Activated naive CD4-positive, alpha-beta T cell treated with anti-CD3 and anti-CD28 coated beads, Interleukin-2, amount 50 U/mL, for 72 hours (primary cell): ENCODE results near the gene CSKMT. TPM values are rescaled to one million over a fixed set of nuclear protein-coding genes. Genes with fewer than 3 reads are reported as not detected.
"Not testable (repeated sequence)": the region's sequence is repeated elsewhere in the genome, so short reads cannot be mapped to it uniquely, and the experiment has no call there.

Source experiments
- ATAC-seq, 2 donors: fragments of 150-1000 bp; cut with Tn5 transposase; 2 replicates each; pipeline ENCODE4 v1.10.0; 2021; ENCODE audit warnings: mild to moderate bottlenecking in 2 of 2, moderate library complexity in 2 of 2
- DNase-seq, 2 donors: peaks; one replicate each; pipeline ENCODE4 v3.0.0; 2021 to 2022; ENCODE audit warnings: low spot score in 2 of 2
- H3K27ac Mint-ChIP-seq, 2 donors: one replicate each; pipeline ENCODE4 v1.8.0; 2022; ENCODE audit warnings: mild to moderate bottlenecking in 2 of 2, mixed read lengths in 2 of 2
- H3K36me3 Mint-ChIP-seq, 2 donors: one replicate each; pipeline ENCODE4 v1.8.0; 2022; ENCODE audit warnings: mixed read lengths in 2 of 2
- H3K9me3 Mint-ChIP-seq, 2 donors: one replicate each; pipeline ENCODE4 v1.8.0; 2022; ENCODE audit warnings: mixed read lengths in 2 of 2
- total RNA-seq, 2 donors: library from RNA; stranded (reverse); gene quantifications; one replicate each; pipeline ENCODE4 v1.2.3, GENCODE V29; 2022

The CSKMT gene
- total RNA-seq, 2 donors from 2014 or later: 20.7 to 34.4 TPM

DNA sequence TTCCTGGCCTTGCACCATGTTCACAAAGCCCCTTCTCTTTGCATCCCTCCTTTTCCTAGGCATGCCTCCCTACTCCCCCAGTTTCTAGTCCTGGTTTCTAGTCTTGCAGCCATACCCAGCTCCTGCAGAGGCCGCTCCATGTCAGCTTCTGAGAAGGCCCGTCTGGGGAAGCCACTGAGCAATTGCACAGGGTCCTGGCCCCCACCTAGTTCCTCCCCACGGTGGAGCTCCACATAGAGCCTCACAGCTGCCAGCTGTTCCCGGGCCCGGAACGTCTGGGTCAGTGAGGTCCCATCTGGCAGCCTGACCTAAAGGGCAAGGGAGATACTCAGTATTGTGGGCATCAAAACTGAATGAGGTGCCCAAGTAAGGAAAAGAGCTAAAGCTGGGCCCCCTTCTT is 11.6 kb downstream of the CSKMT start:
- ATAC-seq: no peak
- Mint-ChIP-seq H3K27ac (peak overlapping the region; percentile 77 to 91), H3K36me3 (peaks cover 22 to 26% of the 10 kb centered on the region in 2 donors), H3K9me3 (no peaks in the 10 kb centered on the region)
- DNase-seq: no peak

- Mint-ChIP-seq H3K36me3 (peaks cover 17 to 21% of the 10 kb centered on the region in 2 donors), H3K27ac (peak overlapping the region; percentile 77 to 91), H3K9me3 (no peaks in the 10 kb centered on the region)
- DNase-seq: no peak
- ATAC-seq: no peak
Observed at GRCh38 chr11:62677156-62677555, 12.0 kb downstream of the CSKMT start.

DNA sequence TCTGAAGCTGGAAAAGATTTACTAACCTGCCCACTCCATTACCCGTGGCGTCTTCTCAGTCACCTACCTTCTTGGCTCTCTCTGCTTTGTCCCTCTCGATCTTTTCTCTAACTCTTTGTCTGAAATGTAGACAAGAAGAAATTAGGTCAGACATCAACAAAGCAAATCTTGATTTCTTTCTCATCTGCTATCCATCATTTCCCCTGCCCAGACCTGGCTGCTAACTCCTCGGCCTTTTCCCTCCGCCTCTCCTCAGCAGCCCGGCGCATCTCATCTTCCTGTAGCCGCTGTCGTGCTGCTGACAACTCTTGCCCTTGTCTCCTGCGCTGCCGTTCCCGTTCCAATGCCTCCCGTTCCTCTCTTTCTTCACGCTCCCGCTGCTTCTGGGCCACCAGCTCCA is 12.6 kb downstream of the CSKMT start:
- Mint-ChIP-seq H3K27ac (peak overlapping the region; percentile 91), H3K9me3 (no peaks in the 10 kb centered on the region), H3K36me3 (peaks cover 15 to 19% of the 10 kb centered on the region in 2 donors)
- ATAC-seq: no peak
- no peak for DNase-seq

- Mint-ChIP-seq H3K36me3 (peaks cover 15 to 19% of the 10 kb centered on the region in 2 donors), H3K9me3 (no peaks in the 10 kb centered on the region), H3K27ac (peak overlapping the region; percentile 91 to 97)
- DNase-seq (no peak), ATAC-seq (no peak)
Observed at GRCh38 chr11:62678433-62678769, 13.3 kb downstream of the CSKMT start.

DNA sequence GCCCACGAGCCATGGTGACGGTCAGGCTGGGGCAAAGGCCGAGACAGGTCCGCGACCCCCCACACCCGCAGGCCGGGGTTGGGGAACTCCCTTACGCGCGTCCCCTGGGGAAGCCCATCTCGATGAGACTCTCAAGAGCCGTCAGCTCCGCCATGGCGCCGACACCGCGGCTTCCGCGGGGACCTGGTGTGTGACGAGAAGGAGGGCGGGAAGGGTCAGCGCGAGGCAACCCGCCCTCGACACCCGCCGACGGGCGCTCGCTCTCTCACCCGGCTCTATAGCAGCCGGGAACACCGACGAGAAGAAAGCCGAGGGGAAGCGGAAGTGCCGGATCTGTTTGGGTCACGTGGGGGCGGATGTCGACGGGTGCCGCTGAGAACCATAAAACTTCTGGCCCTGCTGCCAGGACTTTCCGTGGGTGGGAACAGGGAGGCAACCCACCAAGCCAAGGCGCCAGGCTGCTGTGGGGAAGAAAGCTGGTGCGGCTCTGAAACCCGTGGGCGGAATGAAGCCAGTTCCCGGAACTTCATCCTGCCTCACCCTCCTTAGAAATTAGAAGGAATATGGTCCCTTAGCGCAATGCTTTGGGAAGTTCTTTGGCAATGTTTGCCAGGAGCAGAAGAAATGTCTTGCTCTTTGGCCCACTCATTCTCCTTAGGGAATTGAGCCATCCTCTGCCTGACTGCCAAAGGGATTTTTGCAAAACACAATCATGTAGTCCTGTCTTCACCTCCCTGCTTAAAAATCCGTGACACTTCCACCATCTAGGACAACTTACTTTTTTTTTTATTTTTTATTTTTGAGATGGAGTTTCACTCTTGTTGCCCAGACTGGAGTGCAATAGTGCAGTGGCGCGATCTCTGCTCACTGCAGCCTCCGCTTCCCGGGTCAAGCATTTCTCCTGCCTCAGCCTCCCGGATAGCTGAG is 13.9 kb downstream of the CSKMT start, which contains the start of gene UBXN1:
UBXN1 (minus strand) TSS at position 304 of the 927 bp plus-strand sequence; CDS start at position 154, 150 bp downstream.
- Mint-ChIP-seq H3K36me3 (peaks cover 15 to 19% of the 10 kb centered on the region in 2 donors), H3K27ac (peak within 1 kb of the TSS; percentile 91 to 97)
- peak; percentile 89 to 91 for ATAC-seq

DNA sequence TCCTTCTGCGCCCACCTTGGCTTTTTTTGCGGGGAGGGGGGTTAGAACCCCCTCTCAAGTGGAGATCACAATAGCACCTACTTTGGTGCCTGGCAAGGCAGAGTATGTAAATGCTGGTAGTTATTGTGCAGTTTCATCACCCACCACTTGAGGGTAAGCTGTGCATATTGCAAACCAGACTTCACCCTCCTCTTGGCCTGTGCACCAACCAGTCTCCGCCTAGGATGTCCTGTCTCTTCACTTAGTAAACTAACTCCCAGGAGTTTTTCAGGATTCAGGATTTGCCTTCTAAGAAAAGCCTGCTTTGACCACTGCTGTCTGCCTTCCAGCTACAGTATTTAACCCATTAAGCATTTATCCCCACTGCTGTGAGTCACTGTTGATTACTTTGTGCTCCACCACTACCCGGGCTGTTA is 15.7 kb downstream of the CSKMT start:
- Mint-ChIP-seq H3K36me3 (peaks cover 5 to 19% of the 10 kb centered on the region in 2 donors), H3K9me3 (no peaks in the 10 kb centered on the region), H3K27ac (no peak overlapping the region)
- peak; percentile 74 to 78 for ATAC-seq
- DNase-seq: peak in 1 of 2 donors; percentile 45

More for the DNA sequence above, 13.9 kb downstream of the CSKMT start, which contains the start of gene UBXN1:
- H3K9me3 Mint-ChIP-seq: no peaks in the 10 kb centered on the region
- DNase-seq: peak; percentile 82 to 85

DNA sequence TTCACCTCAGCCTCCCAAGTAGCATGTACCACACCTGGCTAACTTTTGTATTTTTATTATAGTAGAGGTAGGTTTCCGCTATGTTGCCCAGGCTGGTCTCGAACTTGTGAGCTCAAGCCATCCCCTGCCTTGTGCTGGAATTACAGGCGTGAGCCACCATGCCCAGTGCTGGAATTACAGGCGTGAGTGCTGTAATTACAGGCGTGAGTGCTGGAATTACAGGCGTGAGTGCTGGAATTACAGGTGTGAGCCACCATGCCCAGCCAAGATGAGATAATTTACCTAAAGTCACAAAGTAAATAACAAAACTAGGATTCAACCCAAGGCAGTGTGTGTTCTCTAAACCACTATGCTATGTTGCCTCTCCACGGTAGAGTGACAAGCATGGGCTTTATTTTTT is 17.4 kb downstream of the CSKMT start:
- Mint-ChIP-seq H3K9me3 (no peaks in the 10 kb centered on the region), H3K27ac (no peak overlapping the region), H3K36me3 (peaks cover 5 to 11% of the 10 kb centered on the region in 2 donors)
- ATAC-seq: no peak
- no peak for DNase-seq

- H3K27ac Mint-ChIP-seq: no peak overlapping the region
- peaks cover 0 to 8% of the 10 kb centered on the region in 2 donors for H3K36me3 Mint-ChIP-seq
- DNase-seq (no peak), ATAC-seq (peak; percentile 18)
- no peaks in the 10 kb centered on the region for H3K9me3 Mint-ChIP-seq
Observed at GRCh38 chr11:62687508-62688396, 22.6 kb downstream of the CSKMT start.

- no peak for ATAC-seq
- Mint-ChIP-seq H3K27ac (no peak overlapping the region), H3K36me3 (peaks cover 0 to 12% of the 10 kb centered on the region in 2 donors), H3K9me3 (no peaks in the 10 kb centered on the region)
- no peak for DNase-seq
Observed at GRCh38 chr11:62688491-62688890, 23.4 kb downstream of the CSKMT start.

DNA sequence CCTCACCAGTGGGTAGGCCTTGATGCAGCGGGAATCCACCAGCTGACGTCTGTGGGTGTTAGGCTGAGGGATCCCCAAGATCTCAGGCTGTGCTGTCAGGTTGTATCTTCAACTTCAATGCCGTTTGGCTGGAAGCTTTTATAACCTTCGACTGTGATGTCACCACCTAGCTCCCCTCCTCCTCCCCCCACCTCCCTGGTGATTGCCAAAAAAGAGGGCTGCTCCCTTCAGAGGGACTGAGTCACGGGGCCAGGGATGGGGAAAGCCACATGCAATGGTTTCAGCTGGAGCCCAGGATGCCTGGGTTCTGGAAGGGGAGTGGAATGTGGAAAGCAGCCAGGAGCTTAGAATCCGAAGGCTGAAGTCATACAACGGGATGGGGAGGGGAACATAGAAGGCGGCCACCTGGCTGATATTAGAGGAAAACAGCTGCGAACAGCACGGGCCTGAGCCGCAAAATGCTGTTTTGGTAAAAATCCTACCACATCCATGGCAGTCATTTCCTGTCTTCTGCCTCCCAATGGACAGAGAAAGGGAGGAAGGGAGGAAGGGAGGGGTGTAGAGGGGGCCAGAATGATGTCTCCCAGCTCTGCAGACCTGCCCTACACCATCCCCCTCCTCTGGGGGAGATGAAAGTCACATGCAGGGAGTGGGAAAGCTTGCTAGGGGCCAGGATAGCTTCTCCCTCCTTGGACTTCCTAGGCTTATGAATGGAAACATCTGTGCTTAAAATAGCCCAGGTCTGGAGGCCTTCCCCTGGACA is 24.5 kb downstream of the CSKMT start, which contains the start of gene LRRN4CL:
LRRN4CL (minus strand) TSS at position 110 of the 763 bp plus-strand sequence. CDS start 1,022 bp downstream, outside the sequence.
- ATAC-seq: peak in 1 of 2 donors; percentile 7
- no peak within 1 kb of the TSS for H3K27ac Mint-ChIP-seq
- H3K9me3 Mint-ChIP-seq: no peaks in the 10 kb centered on the region
- no peak for DNase-seq
- H3K36me3 Mint-ChIP-seq: peaks cover 3 to 15% of the 10 kb centered on the region in 2 donors

GRCh38 chr11:62693624-62694023 is 28.5 kb downstream of the CSKMT start:
- not testable (repeated sequence) for ATAC-seq, H3K9me3 Mint-ChIP-seq, DNase-seq, H3K27ac Mint-ChIP-seq
- peaks cover 6 to 18% of the 10 kb centered on the region in 2 donors for H3K36me3 Mint-ChIP-seq

DNA sequence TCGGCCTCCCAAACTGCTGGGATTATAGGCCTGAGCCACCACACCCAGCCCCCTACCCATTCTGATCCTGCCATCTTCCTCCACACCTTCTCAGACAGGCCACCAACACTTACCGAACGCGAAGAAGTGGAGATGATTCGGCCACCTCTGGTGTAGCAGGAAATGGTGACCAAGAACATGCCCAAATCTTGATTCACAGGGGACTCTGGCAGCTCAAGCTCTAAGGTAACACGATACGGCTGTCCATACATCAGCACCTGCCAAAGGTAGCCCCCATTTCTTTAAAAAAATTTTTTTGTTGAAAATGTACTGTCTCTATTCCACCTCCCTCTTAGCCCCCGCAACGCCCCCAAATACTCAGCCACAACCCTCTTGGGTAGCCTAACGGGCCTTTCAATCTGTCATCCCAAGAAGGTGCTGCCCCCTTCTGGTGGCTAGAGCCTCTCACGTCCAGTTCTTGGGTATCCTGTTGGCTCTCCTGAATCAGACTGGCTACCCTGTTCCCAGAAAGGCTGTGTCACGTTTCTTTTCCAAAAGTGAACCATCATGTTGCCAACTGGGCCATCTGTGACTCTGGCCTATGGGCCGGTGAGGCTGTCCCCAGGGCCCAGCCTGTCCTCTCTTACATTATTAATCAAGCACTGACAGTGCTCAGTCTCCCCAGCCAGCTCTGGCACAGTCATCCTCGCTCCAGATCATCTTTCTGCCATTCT is 29.5 kb downstream of the CSKMT start:
- no peaks in the 10 kb centered on the region for H3K9me3 Mint-ChIP-seq
- DNase-seq (peak; percentile 66 to 79), ATAC-seq (peak; percentile 84 to 88)
- peak overlapping the region in 1 of 2 donors; percentile 57 for H3K27ac Mint-ChIP-seq
- peaks cover 6 to 18% of the 10 kb centered on the region in 2 donors for H3K36me3 Mint-ChIP-seq

DNA sequence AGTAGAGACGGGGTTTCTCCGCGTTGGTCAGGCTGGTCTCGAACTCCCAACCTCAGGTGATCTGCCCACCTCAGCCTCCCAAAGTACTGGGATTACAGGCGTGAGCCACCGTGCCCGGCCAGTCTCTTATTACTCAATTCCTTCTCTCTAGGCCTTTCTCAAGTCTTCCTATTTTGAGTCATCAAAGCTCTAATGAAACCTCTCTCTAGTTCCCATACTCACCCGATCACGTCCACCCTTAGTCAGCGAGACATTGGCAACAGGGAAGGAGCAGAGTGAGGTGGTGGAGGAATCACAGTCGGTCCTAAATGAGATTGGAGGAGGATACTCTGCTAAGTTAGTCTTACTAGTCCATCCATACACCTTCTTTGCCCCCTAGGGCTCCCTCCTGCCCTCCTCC is 37.1 kb downstream of the CSKMT start:
- no peak for DNase-seq
- ATAC-seq: peak in 1 of 2 donors; percentile 9
- Mint-ChIP-seq H3K9me3 (no peaks in the 10 kb centered on the region), H3K36me3 (peaks cover 5 to 12% of the 10 kb centered on the region in 2 donors), H3K27ac (peak overlapping the region in 1 of 2 donors; percentile 76)

- not testable (repeated sequence) for DNase-seq, ATAC-seq, H3K9me3 Mint-ChIP-seq
- H3K27ac Mint-ChIP-seq: peak overlapping the region in 1 of 2 donors; percentile 29
- peaks cover 10 to 13% of the 10 kb centered on the region in 2 donors for H3K36me3 Mint-ChIP-seq
Observed at GRCh38 chr11:62703921-62704320, 38.8 kb downstream of the CSKMT start.

DNA sequence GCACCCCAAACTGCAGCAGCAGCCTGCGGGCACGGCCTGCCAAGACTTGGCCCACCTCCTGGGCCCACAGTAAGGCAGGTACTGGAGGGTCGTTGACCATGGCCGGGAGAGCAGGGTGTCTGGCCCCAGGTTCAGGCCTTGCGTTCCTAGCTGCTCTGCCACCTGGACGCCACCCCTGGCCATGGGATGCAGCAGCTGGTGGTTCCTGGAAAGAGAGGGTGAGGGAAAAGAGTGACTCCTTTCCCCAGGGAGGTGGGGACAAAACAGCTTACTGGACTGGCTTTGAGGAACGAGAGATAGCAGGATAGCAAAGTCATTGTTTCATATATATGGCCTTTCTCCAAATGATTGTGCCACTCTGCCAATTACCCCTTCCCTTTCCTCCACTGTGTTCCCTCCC is 40.3 kb downstream of the CSKMT start:
- ATAC-seq (no peak), DNase-seq (no peak)
- H3K36me3 Mint-ChIP-seq: peaks cover 16 to 20% of the 10 kb centered on the region in 2 donors
- H3K27ac Mint-ChIP-seq: peak overlapping the region; percentile 81 to 86
- H3K9me3 Mint-ChIP-seq: no peaks in the 10 kb centered on the region
